Neural cell (in vitro differentiated cells): ENCODE data around the gene MUC2.

ENCODE experiments used
- EP300 ChIP-seq: fragments of 450-650 bp; conservative IDR thresholded peaks from 2 replicates; pipeline ENCODE4 v1.6.1; 2014; ENCODE audit warnings: antibody characterized with exemption, mild to moderate bottlenecking, moderate library complexity; ENCODE audit not compliant: poor library complexity, severe bottlenecking
- EZH2 ChIP-seq: fragments of 200-600, 300-800 bp; shearing (Covaris generic), sonication (generic); IDR thresholded peaks from 2 replicates; pipeline ENCODE4 v1.6.1; 2014; ENCODE audit warnings: antibody characterized with exemption, low read length, borderline replicate concordance, mild to moderate bottlenecking; ENCODE audit not compliant: insufficient read depth, poor library complexity, severe bottlenecking
- POLR2AphosphoS5 ChIP-seq: IDR thresholded peaks from 2 replicates; pipeline ENCODE4 v1.6.1; 2012
- TAF1 ChIP-seq: IDR thresholded peaks from 2 replicates; pipeline ENCODE4 v1.6.1; 2012; ENCODE audit warnings: low read depth
- TF ChIP-seq, protein P1 (sequence below): fragments of 450-650 bp; IDR thresholded peaks from 2 replicates; pipeline ENCODE4 v1.5.1; 2014; ENCODE audit warnings: antibody characterized with exemption, mild to moderate bottlenecking, moderate library complexity; ENCODE audit not compliant: poor library complexity, severe bottlenecking
- TF ChIP-seq, protein P2 (sequence below): IDR thresholded peaks from 2 replicates; pipeline ENCODE4 v1.6.1; 2012; ENCODE audit warnings: borderline replicate concordance

DNA sequence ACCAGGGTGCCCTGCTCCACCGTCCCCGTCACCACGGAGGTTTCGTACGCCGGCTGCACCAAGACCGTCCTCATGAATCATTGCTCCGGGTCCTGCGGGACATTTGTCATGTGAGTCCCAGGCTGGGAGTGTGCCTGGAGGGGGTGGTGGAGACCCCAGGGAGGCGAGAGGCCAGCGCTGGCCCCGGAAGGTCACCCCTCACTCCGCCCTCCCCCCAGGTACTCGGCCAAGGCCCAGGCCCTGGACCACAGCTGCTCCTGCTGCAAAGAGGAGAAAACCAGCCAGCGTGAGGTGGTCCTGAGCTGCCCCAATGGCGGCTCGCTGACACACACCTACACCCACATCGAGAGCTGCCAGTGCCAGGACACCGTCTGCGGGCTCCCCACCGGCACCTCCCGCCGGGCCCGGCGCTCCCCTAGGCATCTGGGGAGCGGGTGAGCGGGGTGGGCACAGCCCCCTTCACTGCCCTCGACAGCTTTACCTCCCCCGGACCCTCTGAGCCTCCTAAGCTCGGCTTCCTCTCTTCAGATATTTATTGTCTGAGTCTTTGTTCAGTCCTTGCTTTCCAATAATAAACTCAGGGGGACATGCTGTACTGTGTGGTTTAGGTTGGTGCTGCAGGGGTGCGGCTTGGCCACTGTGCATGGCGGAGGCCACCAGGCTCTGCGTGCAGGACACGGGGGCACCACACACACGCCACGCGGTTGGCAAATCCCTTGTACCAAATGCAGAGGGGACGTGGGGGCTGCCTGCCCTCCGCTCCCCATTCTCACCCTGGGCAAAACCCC is 35.4 kb downstream of the MUC2 start:
- TF ChIP-seq, protein P1, sequence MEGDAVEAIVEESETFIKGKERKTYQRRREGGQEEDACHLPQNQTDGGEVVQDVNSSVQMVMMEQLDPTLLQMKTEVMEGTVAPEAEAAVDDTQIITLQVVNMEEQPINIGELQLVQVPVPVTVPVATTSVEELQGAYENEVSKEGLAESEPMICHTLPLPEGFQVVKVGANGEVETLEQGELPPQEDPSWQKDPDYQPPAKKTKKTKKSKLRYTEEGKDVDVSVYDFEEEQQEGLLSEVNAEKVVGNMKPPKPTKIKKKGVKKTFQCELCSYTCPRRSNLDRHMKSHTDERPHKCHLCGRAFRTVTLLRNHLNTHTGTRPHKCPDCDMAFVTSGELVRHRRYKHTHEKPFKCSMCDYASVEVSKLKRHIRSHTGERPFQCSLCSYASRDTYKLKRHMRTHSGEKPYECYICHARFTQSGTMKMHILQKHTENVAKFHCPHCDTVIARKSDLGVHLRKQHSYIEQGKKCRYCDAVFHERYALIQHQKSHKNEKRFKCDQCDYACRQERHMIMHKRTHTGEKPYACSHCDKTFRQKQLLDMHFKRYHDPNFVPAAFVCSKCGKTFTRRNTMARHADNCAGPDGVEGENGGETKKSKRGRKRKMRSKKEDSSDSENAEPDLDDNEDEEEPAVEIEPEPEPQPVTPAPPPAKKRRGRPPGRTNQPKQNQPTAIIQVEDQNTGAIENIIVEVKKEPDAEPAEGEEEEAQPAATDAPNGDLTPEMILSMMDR, result no peak
- TF ChIP-seq POLR2AphosphoS5, result no peak
- TF ChIP-seq EZH2, result no peak
- TF ChIP-seq, protein P2, sequence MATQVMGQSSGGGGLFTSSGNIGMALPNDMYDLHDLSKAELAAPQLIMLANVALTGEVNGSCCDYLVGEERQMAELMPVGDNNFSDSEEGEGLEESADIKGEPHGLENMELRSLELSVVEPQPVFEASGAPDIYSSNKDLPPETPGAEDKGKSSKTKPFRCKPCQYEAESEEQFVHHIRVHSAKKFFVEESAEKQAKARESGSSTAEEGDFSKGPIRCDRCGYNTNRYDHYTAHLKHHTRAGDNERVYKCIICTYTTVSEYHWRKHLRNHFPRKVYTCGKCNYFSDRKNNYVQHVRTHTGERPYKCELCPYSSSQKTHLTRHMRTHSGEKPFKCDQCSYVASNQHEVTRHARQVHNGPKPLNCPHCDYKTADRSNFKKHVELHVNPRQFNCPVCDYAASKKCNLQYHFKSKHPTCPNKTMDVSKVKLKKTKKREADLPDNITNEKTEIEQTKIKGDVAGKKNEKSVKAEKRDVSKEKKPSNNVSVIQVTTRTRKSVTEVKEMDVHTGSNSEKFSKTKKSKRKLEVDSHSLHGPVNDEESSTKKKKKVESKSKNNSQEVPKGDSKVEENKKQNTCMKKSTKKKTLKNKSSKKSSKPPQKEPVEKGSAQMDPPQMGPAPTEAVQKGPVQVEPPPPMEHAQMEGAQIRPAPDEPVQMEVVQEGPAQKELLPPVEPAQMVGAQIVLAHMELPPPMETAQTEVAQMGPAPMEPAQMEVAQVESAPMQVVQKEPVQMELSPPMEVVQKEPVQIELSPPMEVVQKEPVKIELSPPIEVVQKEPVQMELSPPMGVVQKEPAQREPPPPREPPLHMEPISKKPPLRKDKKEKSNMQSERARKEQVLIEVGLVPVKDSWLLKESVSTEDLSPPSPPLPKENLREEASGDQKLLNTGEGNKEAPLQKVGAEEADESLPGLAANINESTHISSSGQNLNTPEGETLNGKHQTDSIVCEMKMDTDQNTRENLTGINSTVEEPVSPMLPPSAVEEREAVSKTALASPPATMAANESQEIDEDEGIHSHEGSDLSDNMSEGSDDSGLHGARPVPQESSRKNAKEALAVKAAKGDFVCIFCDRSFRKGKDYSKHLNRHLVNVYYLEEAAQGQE, result no peak
- TF ChIP-seq EP300, result no peak
- no peak for TF ChIP-seq TAF1
